Fibroblast of pulmonary artery (primary cell): ENCODE measurements around the gene SKIC8.

ENCODE experiments used
- DNase-seq: peaks from one replicate; pipeline ENCODE4 v3.0.0-alpha.2; 2010; ENCODE audit warnings: low read depth
- H3K4me3 ChIP-seq: replicated peaks from 2 replicates; pipeline ENCODE4 v1.5.1; 2011; ENCODE audit warnings: low read depth, mild to moderate bottlenecking, control low read depth, low read length, moderate library complexity
- CTCF ChIP-seq: IDR thresholded peaks from 2 replicates; pipeline ENCODE4 v1.5.1; 2011; ENCODE audit warnings: mild to moderate bottlenecking, control low read depth, low read length, inconsistent platforms; ENCODE audit errors: missing control alignments

The SKIC8 gene

DNA sequence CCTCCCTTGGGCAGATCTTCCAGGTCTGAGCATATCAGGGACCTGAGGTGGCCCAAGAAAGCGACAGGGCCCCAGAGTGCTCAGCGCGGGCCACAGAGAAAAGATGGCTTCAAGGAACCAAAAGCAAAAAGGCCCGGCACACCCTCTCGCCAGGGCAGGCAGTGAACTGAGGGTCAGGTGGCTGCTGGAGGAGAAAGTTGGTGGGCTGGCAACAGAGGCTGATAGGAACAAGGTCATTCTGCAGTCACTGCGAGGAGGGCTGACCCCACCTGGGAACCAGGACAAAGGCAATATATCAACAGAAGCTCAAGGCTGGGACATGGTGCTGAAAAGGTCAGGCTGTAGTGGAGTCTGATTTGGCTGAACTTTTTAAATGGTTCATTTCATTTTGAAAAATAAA lies 62.3 kb downstream of the SKIC8 start:
- no peak overlapping the region for H3K4me3 ChIP-seq
- TF ChIP-seq CTCF, result no peak
- DNase-seq, result no peak

DNA sequence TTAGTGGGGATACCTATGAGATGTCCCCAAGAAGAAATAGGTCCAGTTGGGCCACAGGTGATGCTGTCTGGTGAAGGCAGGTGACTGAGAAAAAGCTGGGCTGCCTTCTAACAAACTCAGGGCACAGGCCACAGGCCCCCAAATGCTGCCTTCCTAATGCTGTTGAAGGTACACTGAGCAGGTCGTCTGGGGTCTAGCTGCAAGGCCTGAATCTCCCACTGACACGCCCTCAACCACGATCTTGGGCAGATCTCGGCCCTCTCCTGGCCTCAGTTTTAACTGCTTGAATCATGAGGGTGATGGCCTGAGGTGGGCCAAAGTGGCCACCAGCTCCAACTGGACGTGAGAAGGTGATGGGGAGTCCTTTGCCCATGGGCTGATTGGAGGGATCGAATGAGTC lies 62.9 kb downstream of the SKIC8 start:
- H3K4me3 ChIP-seq, result no peak overlapping the region
- TF ChIP-seq CTCF, result no peak
- no peak for DNase-seq

DNA sequence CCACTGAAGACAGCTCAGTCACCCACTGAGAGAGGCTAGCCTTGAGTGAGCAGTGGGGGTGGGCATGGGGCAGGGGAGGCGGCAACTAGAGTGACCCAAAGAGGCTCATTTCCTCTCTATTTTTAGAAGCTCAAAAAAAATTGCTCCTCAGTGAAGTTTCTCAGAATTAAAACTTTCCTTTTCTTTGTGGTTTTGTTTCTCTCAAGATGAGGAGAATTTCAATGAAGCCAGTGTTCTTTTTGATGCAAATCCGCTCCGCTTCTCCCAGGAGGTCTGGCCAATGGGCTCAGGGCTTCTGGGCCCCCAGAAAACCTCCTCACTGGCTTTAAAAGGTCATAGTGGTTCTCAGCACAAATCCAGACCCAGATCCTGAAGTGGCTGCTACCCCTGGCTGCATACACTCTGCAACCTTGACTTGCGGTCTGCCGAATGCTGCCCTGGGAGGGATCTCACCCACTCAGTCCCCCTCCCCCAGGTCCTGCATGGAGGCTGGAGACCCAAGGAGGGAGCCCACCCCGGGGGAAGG lies 64.8 kb downstream of the SKIC8 start, which contains the start of gene ACSBG1:
ACSBG1 (minus strand) TSS at position 51 of the 526 bp plus-strand sequence. CDS start 64 bp downstream, outside the sequence.
- H3K4me3 ChIP-seq, result no peak within 1 kb of the TSS
- DNase-seq, result no peak
- no peak for TF ChIP-seq CTCF

DNA sequence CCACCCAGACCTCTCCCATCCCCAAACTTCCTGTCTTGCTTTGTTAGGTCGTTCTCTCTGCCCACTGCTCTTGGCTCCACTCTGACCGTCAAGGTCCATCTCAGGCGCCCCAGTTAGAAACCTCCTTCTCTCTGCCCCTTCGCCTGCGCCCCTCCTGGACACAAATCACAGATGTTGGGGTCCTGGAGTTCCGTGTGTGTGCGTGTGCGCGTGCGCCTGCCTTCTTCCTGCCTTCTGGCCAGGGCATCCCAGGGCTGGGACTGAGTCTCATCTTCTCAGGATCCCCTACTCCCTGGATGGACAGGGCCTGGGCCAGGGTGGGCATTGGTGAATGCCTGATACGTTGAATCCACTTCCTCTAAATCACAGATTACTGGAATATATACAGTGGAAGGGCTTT lies 65.9 kb downstream of the SKIC8 start:
- no peak for DNase-seq
- TF ChIP-seq CTCF, result no peak
- H3K4me3 ChIP-seq, result no peak overlapping the region
